Measurements from ENCODE around the gene TSSK2. TPM values are rescaled to one million over a fixed set of nuclear protein-coding genes. Genes with fewer than 3 reads are reported as not detected.

The TSSK2 gene
- total and polyA plus RNA-seq, 7 donors: 0.14 to 0.32 (median 0.28) TPM; not detected in 3

- 82 to 91% (median 88%) methylated on average over 7 of the region's 7 CpGs for WGBS, 3 donors
Observed at GRCh38 chr22:19128009-19128401, 3.1 kb upstream of the TSSK2 start.

GRCh38 chr22:19128946-19129727 lies 2.0 kb upstream of the TSSK2 start:
- H3K4me3 ChIP-seq: no peak overlapping the region
- no peak overlapping the region for H3K27ac ChIP-seq
- no peaks in the 10 kb centered on the region for H3K4me1 ChIP-seq
- DNase-seq: no peak
- intact Hi-C loops (cut with DNase I): no loop called here
- H3K36me3 ChIP-seq (ENCODE audit: insufficient read depth in 1 of 2, low read depth in 1 of 2): peaks cover 3 to 29% of the 10 kb centered on the region in 2 donors
- no peaks in the 10 kb centered on the region for H3K27me3 ChIP-seq (ENCODE audit: insufficient read depth in 3 of 3, low read length in 2 of 3)
- H3K9me3 ChIP-seq: no peaks in the 10 kb centered on the region
- 87 to 88% (median 88%) methylated on average over 7 of the region's 7 CpGs for WGBS, 3 donors
- no peak for ATAC-seq
- TF ChIP-seq CTCF (IDR thresholded peaks at IDR 0.05): no peak

More at GRCh38 chr22:19128009-19128401, 3.1 kb upstream of the TSSK2 start:
- H3K27me3 ChIP-seq (ENCODE audit: insufficient read depth in 3 of 3, low read length in 2 of 3): no peaks in the 10 kb centered on the region
- H3K27ac ChIP-seq: no peak overlapping the region
- peaks cover 3% of the 10 kb centered on the region for H3K4me1 ChIP-seq
- ATAC-seq: no peak
- H3K9me3 ChIP-seq: no peaks in the 10 kb centered on the region
- DNase-seq: no peak
- H3K36me3 ChIP-seq (ENCODE audit: insufficient read depth in 1 of 2, low read depth in 1 of 2): peaks cover 0 to 18% of the 10 kb centered on the region in 2 donors
- no peak overlapping the region for H3K4me3 ChIP-seq
- no peak for TF ChIP-seq CTCF (IDR thresholded peaks at IDR 0.05)
- intact Hi-C loops (cut with DNase I): no loop called here

- TF ChIP-seq CTCF (IDR thresholded peaks at IDR 0.05): no peak
- ATAC-seq (no peak), DNase-seq (no peak)
- Histone ChIP-seq H3K36me3 (ENCODE audit: insufficient read depth in 1 of 2, low read depth in 1 of 2) (peaks cover 4 to 36% of the 10 kb centered on the region in 2 donors), H3K4me3 (no peak overlapping the region), H3K27ac (no peak overlapping the region), H3K4me1 (no peaks in the 10 kb centered on the region), H3K9me3 (no peaks in the 10 kb centered on the region), H3K27me3 (ENCODE audit: insufficient read depth in 3 of 3, low read length in 2 of 3) (no peaks in the 10 kb centered on the region)
- WGBS, 3 donors: 76 to 84% (median 83%) methylated on average over 8 of the region's 8 CpGs
- intact Hi-C loops (cut with DNase I): no loop called here
Observed at GRCh38 chr22:19129871-19130270, 1.2 kb upstream of the TSSK2 start.

- Histone ChIP-seq H3K27me3 (ENCODE audit: insufficient read depth in 3 of 3, low read length in 2 of 3) (no peaks in the 10 kb centered on the region), H3K36me3 (ENCODE audit: insufficient read depth in 1 of 2, low read depth in 1 of 2) (peaks cover 4 to 54% of the 10 kb centered on the region in 2 donors), H3K4me1 (no peaks in the 10 kb centered on the region), H3K27ac (no peak overlapping the region), H3K4me3 (no peak overlapping the region), H3K9me3 (no peaks in the 10 kb centered on the region)
- TF ChIP-seq CTCF (IDR thresholded peaks at IDR 0.05): no peak
- no peak for ATAC-seq
- WGBS, 3 donors: 94 to 95% (median 95%) methylated on average over 19 of the region's 19 CpGs
- intact Hi-C loops (cut with DNase I): no loop called here
- no peak for DNase-seq
Observed at GRCh38 chr22:19131685-19132015, 542 bp downstream of the TSSK2 start.

GRCh38 chr22:19132153-19132552 lies 1.0 kb downstream of the TSSK2 start:
- WGBS, 3 donors: 92 to 93% (median 92%) methylated on average over 20 of the region's 20 CpGs
- Histone ChIP-seq H3K9me3 (no peaks in the 10 kb centered on the region), H3K4me1 (no peaks in the 10 kb centered on the region), H3K27me3 (ENCODE audit: insufficient read depth in 3 of 3, low read length in 2 of 3) (no peaks in the 10 kb centered on the region), H3K27ac (no peak overlapping the region), H3K36me3 (ENCODE audit: insufficient read depth in 1 of 2, low read depth in 1 of 2) (peaks cover 4 to 59% of the 10 kb centered on the region in 2 donors), H3K4me3 (no peak overlapping the region)
- no peak for DNase-seq
- no peak for ATAC-seq
- intact Hi-C loops (cut with DNase I): no loop called here
- no peak for TF ChIP-seq CTCF (IDR thresholded peaks at IDR 0.05)

Measured in psoas muscle (tissue), 8 donors.